Neuron (in vitro differentiated cells): ENCODE data around the gene PIAS4.
A peak's percentile ranks its signal among the peaks of the same experiment; 100 is the strongest.

Experiments used
- H2AFZ ChIP-seq: one replicate; pipeline ENCODE4 v1.6.1; 2013; ENCODE audit warnings: low read depth, mild to moderate bottlenecking, inconsistent platforms, low read length, moderate library complexity
- H3K27me3 ChIP-seq: one replicate; pipeline ENCODE4 v1.6.1; 2013; ENCODE audit warnings: low read length; ENCODE audit not compliant: insufficient read depth
- H3K36me3 ChIP-seq: one replicate; pipeline ENCODE4 v1.6.1; 2013; ENCODE audit warnings: low read length; ENCODE audit not compliant: insufficient read depth
- H3K4me1 ChIP-seq: one replicate; pipeline ENCODE4 v1.6.1; 2013; ENCODE audit warnings: low read length; ENCODE audit not compliant: insufficient read depth
- H3K4me3 ChIP-seq: 2 replicates; pipeline ENCODE4 v1.5.1; 2013; ENCODE audit warnings: mild to moderate bottlenecking, low read length, moderate library complexity
- H3K9me3 ChIP-seq: one replicate; pipeline ENCODE4 v1.6.1; 2013; ENCODE audit warnings: low read length

The PIAS4 gene

GRCh38 chr19:3981736-3982681 is 25.5 kb upstream of the PIAS4 start:
- Histone ChIP-seq H2AFZ (no peak overlapping the region), H3K4me3 (no peak overlapping the region), H3K27me3 (no peaks in the 10 kb centered on the region), H3K36me3 (peaks cover 72% of the 10 kb centered on the region), H3K9me3 (no peaks in the 10 kb centered on the region), H3K4me1 (peaks cover 26% of the 10 kb centered on the region)

GRCh38 chr19:3982701-3983541 is 24.6 kb upstream of the PIAS4 start:
- Histone ChIP-seq H3K4me3 (peak overlapping the region; percentile 84), H3K9me3 (no peaks in the 10 kb centered on the region), H3K36me3 (peaks cover 63% of the 10 kb centered on the region), H3K27me3 (no peaks in the 10 kb centered on the region), H3K4me1 (peaks cover 31% of the 10 kb centered on the region), H2AFZ (no peak overlapping the region)

GRCh38 chr19:3983542-3983914 is 24.0 kb upstream of the PIAS4 start:
- Histone ChIP-seq H3K4me3 (peak overlapping the region; percentile 84), H2AFZ (no peak overlapping the region), H3K36me3 (peaks cover 58% of the 10 kb centered on the region), H3K27me3 (no peaks in the 10 kb centered on the region), H3K9me3 (no peaks in the 10 kb centered on the region), H3K4me1 (peaks cover 31% of the 10 kb centered on the region)

- H3K36me3 ChIP-seq: peaks cover 55% of the 10 kb centered on the region
These were observed 23.5 kb upstream of the PIAS4 start for GRCh38 chr19:3983936-3984583.

GRCh38 chr19:3984584-3984907 is 23.0 kb upstream of the PIAS4 start:
- H3K4me1 ChIP-seq: peaks cover 31% of the 10 kb centered on the region
- H2AFZ ChIP-seq: no peak overlapping the region
- no peaks in the 10 kb centered on the region for H3K27me3 ChIP-seq
- peaks cover 50% of the 10 kb centered on the region for H3K36me3 ChIP-seq
- peak overlapping the region; percentile 84 for H3K4me3 ChIP-seq
- no peaks in the 10 kb centered on the region for H3K9me3 ChIP-seq

More at GRCh38 chr19:3983936-3984583, 23.5 kb upstream of the PIAS4 start:
- peak overlapping the region; percentile 84 for H3K4me3 ChIP-seq
- H3K9me3 ChIP-seq: no peaks in the 10 kb centered on the region
- H3K27me3 ChIP-seq: no peaks in the 10 kb centered on the region
- H2AFZ ChIP-seq: no peak overlapping the region
- peaks cover 31% of the 10 kb centered on the region for H3K4me1 ChIP-seq

GRCh38 chr19:3984908-3985642 is 22.5 kb upstream of the PIAS4 start, which contains the start of gene EEF2:
TSS of gene EEF2 (minus strand) at chr19:3985463. CDS start at chr19:3985380, 83 bp downstream.
- Histone ChIP-seq H3K27me3 (no peaks in the 10 kb centered on the region), H3K9me3 (no peaks in the 10 kb centered on the region), H3K4me1 (peaks cover 31% of the 10 kb centered on the region), H3K36me3 (peaks cover 45% of the 10 kb centered on the region), H2AFZ (peak within 1 kb of the TSS; percentile 66), H3K4me3 (peak within 1 kb of the TSS; percentile 84)

- H3K9me3 ChIP-seq: no peaks in the 10 kb centered on the region
- peak overlapping the region; percentile 66 for H2AFZ ChIP-seq
- peaks cover 31% of the 10 kb centered on the region for H3K4me1 ChIP-seq
- no peaks in the 10 kb centered on the region for H3K27me3 ChIP-seq
- peaks cover 39% of the 10 kb centered on the region for H3K36me3 ChIP-seq
- peak overlapping the region; percentile 84 for H3K4me3 ChIP-seq
These were observed 21.8 kb upstream of the PIAS4 start for GRCh38 chr19:3985643-3986259.

- H2AFZ ChIP-seq: peak overlapping the region; percentile 66
- peaks cover 31% of the 10 kb centered on the region for H3K4me1 ChIP-seq
- H3K9me3 ChIP-seq: no peaks in the 10 kb centered on the region
- peak overlapping the region; percentile 84 for H3K4me3 ChIP-seq
- peaks cover 32% of the 10 kb centered on the region for H3K36me3 ChIP-seq
- H3K27me3 ChIP-seq: no peaks in the 10 kb centered on the region
These were observed 21.1 kb upstream of the PIAS4 start for GRCh38 chr19:3986260-3987041.

GRCh38 chr19:3987619-3988371 is 19.7 kb upstream of the PIAS4 start:
- Histone ChIP-seq H3K4me1 (peaks cover 31% of the 10 kb centered on the region), H3K4me3 (peak overlapping the region; percentile 31), H3K36me3 (peaks cover 18% of the 10 kb centered on the region), H3K9me3 (no peaks in the 10 kb centered on the region), H2AFZ (peak overlapping the region; percentile 30), H3K27me3 (no peaks in the 10 kb centered on the region)

GRCh38 chr19:3990815-3991117 is 16.8 kb upstream of the PIAS4 start:
- Histone ChIP-seq H3K36me3 (no peaks in the 10 kb centered on the region), H3K9me3 (no peaks in the 10 kb centered on the region), H3K27me3 (no peaks in the 10 kb centered on the region), H3K4me1 (peaks cover 17% of the 10 kb centered on the region), H2AFZ (peak overlapping the region; percentile 7), H3K4me3 (no peak overlapping the region)

- Histone ChIP-seq H2AFZ (no peak overlapping the region), H3K9me3 (no peaks in the 10 kb centered on the region), H3K36me3 (no peaks in the 10 kb centered on the region), H3K27me3 (no peaks in the 10 kb centered on the region), H3K4me1 (no peaks in the 10 kb centered on the region), H3K4me3 (no peak overlapping the region)
These were observed 11.9 kb upstream of the PIAS4 start for GRCh38 chr19:3995607-3996006.
